ENCODE results near the gene POGK.

The POGK gene

GRCh38 chr1:166819974-166820373 lies 19.3 kb upstream of the POGK start:
- TF ChIP-seq, protein P1, sequence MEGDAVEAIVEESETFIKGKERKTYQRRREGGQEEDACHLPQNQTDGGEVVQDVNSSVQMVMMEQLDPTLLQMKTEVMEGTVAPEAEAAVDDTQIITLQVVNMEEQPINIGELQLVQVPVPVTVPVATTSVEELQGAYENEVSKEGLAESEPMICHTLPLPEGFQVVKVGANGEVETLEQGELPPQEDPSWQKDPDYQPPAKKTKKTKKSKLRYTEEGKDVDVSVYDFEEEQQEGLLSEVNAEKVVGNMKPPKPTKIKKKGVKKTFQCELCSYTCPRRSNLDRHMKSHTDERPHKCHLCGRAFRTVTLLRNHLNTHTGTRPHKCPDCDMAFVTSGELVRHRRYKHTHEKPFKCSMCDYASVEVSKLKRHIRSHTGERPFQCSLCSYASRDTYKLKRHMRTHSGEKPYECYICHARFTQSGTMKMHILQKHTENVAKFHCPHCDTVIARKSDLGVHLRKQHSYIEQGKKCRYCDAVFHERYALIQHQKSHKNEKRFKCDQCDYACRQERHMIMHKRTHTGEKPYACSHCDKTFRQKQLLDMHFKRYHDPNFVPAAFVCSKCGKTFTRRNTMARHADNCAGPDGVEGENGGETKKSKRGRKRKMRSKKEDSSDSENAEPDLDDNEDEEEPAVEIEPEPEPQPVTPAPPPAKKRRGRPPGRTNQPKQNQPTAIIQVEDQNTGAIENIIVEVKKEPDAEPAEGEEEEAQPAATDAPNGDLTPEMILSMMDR (IDR thresholded peaks at IDR 0.05): no peak

DNA sequence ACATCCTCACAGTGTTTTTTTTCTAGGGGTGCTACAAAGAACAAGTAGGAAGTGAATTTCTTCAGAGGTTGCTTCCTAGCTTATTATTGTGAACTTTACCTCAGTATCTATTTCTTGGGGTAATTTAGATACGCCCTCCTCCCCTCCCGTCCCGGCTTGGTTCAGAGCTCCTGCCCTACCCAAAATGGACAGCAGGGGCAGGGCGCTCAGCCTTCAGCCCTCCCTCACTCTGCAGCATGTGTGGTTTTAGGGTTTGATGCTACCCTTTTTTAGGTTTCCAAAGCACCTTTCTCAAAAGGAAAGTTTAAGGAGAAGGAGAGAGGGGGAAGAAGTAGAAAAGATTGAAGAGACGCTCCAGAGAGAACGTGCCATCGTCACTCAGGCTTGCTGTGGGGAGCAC lies 16.9 kb upstream of the POGK start:
- TF ChIP-seq, protein P1 (IDR thresholded peaks at IDR 0.05): peak; percentile 49

GRCh38 chr1:166827426-166827825 lies 11.8 kb upstream of the POGK start:
- TF ChIP-seq, protein P1 (IDR thresholded peaks at IDR 0.05): no peak

DNA sequence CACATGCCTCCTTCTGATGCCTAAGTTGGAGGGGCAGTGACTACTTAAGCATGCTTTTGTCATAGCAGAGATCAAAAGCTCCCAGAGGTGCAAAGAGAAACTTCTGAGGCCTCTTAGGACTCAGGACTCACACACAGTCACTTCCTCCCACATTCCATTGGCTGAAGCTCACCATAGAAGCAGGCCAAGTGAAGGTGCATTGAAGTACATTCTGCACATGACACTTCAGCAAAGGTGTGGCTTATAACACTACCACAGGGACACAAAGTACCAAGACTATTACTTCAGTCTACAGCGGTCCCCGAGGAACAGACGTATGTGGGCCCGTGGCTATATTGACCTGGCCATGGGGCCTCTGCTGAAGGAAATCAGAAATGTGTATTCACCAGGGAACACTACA lies 2.5 kb upstream of the POGK start:
- TF ChIP-seq, protein P1 (IDR thresholded peaks at IDR 0.05): no peak

GRCh38 chr1:166839600-166840308 lies 479 bp downstream of the POGK start:
- TF ChIP-seq, protein P1 (IDR thresholded peaks at IDR 0.05): peak; percentile 52; the same call in 1 of the 2 replicates

GRCh38 chr1:166840309-166841274 lies 1.3 kb downstream of the POGK start:
- TF ChIP-seq, protein P1 (IDR thresholded peaks at IDR 0.05): no peak

- TF ChIP-seq, protein P1 (IDR thresholded peaks at IDR 0.05): no peak
Measured at GRCh38 chr1:166843322-166843721, 4.0 kb downstream of the POGK start.

Measured in LNCAP (cell line).